Hindlimb muscle (tissue), 1 donor: ENCODE results near the gene COL12A1. TPM values are rescaled to one million over a fixed set of nuclear protein-coding genes. Genes with fewer than 3 reads are reported as not detected.
A peak's percentile ranks its signal among the peaks of the same experiment; 100 is the strongest.

Source experiments
- DNase-seq: peaks from one replicate; pipeline ENCODE4 v3.0.0-alpha.2; 2013
- polyA plus RNA-seq: library from polyadenylated mRNA; unstranded; fragments of 120-200 nt; gene quantifications from one replicate; pipeline ENCODE4 v1.2.1, GENCODE V29; 2013; ENCODE audit not compliant: insufficient read length

COL12A1 gene
- polyA plus RNA-seq, 1 donor = 256 TPM

- DNase-seq = no peak
Measured at GRCh38 chr6:75176076-75176582, 29.7 kb downstream of the COL12A1 start.

GRCh38 chr6:75171986-75172385 lies 33.9 kb downstream of the COL12A1 start:
- no peak for DNase-seq

GRCh38 chr6:75171567-75171966 lies 34.3 kb downstream of the COL12A1 start:
- DNase-seq = peak; percentile 77

- peak; percentile 48 for DNase-seq
Measured at GRCh38 chr6:75170691-75171560, 34.9 kb downstream of the COL12A1 start.

- peak; percentile 76 for DNase-seq
Measured at GRCh38 chr6:75169689-75170586, 35.9 kb downstream of the COL12A1 start.

- DNase-seq = no peak
Measured at GRCh38 chr6:75167851-75168250, 38.0 kb downstream of the COL12A1 start.

GRCh38 chr6:75167325-75167724 lies 38.5 kb downstream of the COL12A1 start:
- no peak for DNase-seq

GRCh38 chr6:75166773-75167172 lies 39.1 kb downstream of the COL12A1 start:
- DNase-seq = peak; percentile 68

- no peak for DNase-seq
Measured at GRCh38 chr6:75166236-75166635, 39.6 kb downstream of the COL12A1 start.

- no peak for DNase-seq
Measured at GRCh38 chr6:75158176-75158575, 47.7 kb downstream of the COL12A1 start.

- no peak for DNase-seq
Measured at GRCh38 chr6:75157336-75157735, 48.5 kb downstream of the COL12A1 start.

GRCh38 chr6:75156186-75156878 lies 49.5 kb downstream of the COL12A1 start:
- DNase-seq = no peak

- DNase-seq = no peak
Measured at GRCh38 chr6:75155631-75156030, 50.2 kb downstream of the COL12A1 start.

- DNase-seq = no peak
Measured at GRCh38 chr6:75154973-75155372, 50.9 kb downstream of the COL12A1 start.

GRCh38 chr6:75150685-75151412 lies 55.0 kb downstream of the COL12A1 start:
- DNase-seq = no peak

- no peak for DNase-seq
Measured at GRCh38 chr6:75149696-75150095, 56.2 kb downstream of the COL12A1 start.

GRCh38 chr6:75149240-75149639 lies 56.6 kb downstream of the COL12A1 start:
- DNase-seq = no peak

GRCh38 chr6:75147512-75147911 lies 58.3 kb downstream of the COL12A1 start:
- no peak for DNase-seq

GRCh38 chr6:75145976-75146375 lies 59.9 kb downstream of the COL12A1 start:
- DNase-seq = no peak

- no peak for DNase-seq
Measured at GRCh38 chr6:75145211-75145610, 60.6 kb downstream of the COL12A1 start.

- no peak for DNase-seq
Measured at GRCh38 chr6:75144386-75144785, 61.5 kb downstream of the COL12A1 start.

- DNase-seq = no peak
Measured at GRCh38 chr6:75143191-75143590, 62.7 kb downstream of the COL12A1 start.
